OCI-LY7 (cell line): ENCODE results near the gene NUDT17.

Source experiments
- CTCF ChIP-seq: fragments of 200-600 bp; sonication (generic); conservative IDR thresholded peaks from 2 replicates; pipeline ENCODE4 v1.5.1; 2014; ENCODE audit warnings: mild to moderate bottlenecking, antibody characterized with exemption, low read length, moderate library complexity, mixed read lengths
- EZH2phosphoT487 ChIP-seq: fragments of 200-600 bp; sonication (generic); IDR thresholded peaks from 2 replicates; pipeline ENCODE4 v1.6.1; 2018; ENCODE audit warnings: low read depth, borderline replicate concordance, mild to moderate bottlenecking, mixed run types, antibody characterized with exemption, low read length, moderate library complexity, mixed read lengths

- TF ChIP-seq CTCF (no peak), EZH2phosphoT487 (no peak)
Observed at GRCh38 chr1:145891143-145891542, 45.7 kb downstream of the NUDT17 start.
